VCaP (cell line): ENCODE data around the gene PRSS48.

ENCODE experiments used
- H3K27ac ChIP-seq: fragments of 450-650 bp; 2 replicates; pipeline ENCODE4 v1.5.1; 2017
- TF ChIP-seq, protein P1 (sequence below): fragments of 450-650 bp; conservative IDR thresholded peaks from 2 replicates; pipeline ENCODE4 v1.5.1; 2017; ENCODE audit warnings: mild to moderate bottlenecking, moderate library complexity

Gene PRSS48

DNA sequence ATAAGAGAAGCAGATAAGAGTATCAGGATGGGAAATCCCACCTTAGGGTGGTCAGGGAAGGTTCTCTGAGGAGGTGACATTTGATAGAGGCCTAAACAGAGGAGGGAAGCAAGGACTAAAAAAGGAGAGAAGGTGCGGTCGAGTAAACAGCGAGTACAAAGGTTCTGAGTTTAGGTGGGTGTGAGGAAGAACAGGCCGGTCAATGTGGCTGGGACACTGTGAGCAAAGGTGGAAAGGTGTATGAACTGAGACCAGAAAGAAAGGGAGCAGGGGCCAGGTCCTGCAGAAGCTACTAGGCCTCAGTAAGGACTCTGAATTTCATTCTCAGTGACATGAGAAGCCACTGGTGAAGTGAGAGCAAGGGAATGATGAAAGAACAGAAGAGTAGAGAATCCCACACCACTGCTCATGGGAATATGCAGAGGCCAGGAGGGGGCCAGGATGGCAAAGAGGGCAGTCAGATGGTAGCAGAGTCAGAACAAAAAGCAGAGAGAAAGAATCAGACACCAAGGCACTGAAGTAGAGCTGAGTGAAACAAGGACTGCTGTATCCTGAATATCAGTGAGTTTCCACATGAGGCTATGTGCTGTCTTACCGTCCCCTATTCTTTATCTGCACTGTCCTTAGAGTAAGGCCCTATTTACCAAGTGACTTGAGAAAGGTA, 18.0 kb downstream of the PRSS48 start:
- TF ChIP-seq, protein P1, sequence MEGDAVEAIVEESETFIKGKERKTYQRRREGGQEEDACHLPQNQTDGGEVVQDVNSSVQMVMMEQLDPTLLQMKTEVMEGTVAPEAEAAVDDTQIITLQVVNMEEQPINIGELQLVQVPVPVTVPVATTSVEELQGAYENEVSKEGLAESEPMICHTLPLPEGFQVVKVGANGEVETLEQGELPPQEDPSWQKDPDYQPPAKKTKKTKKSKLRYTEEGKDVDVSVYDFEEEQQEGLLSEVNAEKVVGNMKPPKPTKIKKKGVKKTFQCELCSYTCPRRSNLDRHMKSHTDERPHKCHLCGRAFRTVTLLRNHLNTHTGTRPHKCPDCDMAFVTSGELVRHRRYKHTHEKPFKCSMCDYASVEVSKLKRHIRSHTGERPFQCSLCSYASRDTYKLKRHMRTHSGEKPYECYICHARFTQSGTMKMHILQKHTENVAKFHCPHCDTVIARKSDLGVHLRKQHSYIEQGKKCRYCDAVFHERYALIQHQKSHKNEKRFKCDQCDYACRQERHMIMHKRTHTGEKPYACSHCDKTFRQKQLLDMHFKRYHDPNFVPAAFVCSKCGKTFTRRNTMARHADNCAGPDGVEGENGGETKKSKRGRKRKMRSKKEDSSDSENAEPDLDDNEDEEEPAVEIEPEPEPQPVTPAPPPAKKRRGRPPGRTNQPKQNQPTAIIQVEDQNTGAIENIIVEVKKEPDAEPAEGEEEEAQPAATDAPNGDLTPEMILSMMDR: no peak
- H3K27ac ChIP-seq: no peak overlapping the region

DNA sequence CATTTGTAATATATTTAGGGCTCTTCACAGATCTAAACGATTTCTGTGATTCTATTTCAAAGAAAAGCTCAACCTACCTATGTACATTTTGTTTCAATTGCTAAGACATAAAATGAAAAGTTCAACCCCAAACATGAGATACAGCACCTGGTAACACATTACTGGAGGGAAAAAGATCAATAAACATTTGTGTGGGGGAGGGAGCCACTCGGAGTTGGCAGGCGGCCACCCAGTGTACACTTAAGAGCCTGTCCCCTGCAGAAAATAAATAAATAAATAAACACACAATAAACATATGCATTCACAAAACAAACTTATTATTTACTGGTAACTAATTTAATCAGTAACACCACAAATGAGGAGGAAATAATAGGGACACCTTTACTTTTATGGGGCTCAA, 19.3 kb downstream of the PRSS48 start:
- no peak overlapping the region for H3K27ac ChIP-seq
- TF ChIP-seq, protein P1: no peak

DNA sequence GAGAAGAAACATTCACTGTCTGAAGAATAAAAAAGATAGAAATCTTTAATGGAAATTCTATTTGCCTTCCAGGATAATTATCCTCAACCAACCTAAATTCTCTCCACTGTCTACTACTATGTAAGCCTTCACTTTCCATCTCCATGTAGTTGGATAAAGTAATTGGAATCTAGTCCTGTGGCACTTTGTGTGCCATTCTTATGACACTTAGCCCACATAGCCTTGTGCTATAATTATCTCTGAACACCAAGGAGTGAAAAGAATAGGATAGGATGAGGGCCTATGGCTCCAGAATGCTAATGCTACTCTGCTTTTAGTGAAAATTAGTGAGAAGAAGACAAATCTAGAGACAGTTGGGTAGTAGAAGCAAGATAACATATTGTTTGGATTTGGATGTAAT, 20.2 kb downstream of the PRSS48 start:
- TF ChIP-seq, protein P1: no peak
- H3K27ac ChIP-seq: no peak overlapping the region

DNA sequence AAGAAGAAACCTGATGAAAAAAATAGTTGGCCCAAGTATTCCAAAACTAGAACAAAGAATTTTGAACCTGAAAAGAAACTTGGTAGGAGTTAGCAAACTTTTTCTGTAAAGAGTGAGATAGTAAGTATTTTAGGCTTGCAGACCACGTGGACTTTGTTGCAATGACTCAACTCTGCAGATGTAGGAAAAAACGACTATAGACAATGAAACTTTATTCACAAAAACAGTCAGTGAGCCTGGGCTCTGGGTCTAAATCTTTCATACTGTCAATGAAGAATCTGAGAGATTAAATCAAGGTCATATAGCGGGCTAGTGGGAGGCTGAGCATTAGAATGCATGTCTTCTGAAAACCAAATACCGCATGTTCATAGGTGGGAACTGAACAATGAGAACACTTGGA, 25.5 kb downstream of the PRSS48 start:
- H3K27ac ChIP-seq: no peak overlapping the region
- TF ChIP-seq, protein P1: no peak

DNA sequence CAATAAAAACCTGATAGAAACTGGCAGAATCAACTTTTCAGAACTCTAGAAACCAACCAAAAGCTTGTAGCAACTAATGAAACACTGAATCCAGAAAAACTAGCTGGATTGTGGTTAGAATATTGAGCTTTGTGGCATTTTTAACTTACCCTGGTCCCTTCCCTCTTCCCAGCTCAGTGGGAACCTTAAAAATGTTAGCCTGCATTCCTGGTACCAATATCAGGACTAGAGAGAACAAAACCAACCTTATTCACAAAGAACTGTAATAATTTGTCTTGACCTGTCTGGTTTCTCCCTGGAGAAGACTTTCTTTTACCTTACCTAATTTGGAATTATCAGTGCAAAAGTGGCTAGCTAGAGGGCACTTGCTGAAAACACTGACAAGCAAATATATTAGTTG, 27.3 kb downstream of the PRSS48 start:
- TF ChIP-seq, protein P1: no peak
- H3K27ac ChIP-seq: no peak overlapping the region

DNA sequence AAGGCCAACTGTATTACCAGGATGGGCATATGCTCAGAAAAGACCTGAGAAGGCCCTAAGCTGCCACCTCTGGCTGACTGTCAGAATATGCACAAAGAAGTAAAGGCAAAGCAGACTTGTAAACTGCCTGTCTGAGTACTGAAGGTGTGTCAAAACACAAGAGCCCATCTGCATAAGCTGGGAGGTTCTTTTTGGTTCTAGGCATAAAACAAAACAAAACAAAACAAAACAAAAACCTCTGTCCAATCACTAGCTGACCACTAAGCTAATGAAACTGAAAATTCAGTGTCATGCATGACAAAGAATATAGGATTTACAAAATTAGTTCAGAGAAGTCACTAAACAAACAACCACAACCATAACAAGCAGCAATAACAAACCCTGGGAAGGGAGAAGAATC, 27.8 kb downstream of the PRSS48 start:
- no peak overlapping the region for H3K27ac ChIP-seq
- TF ChIP-seq, protein P1: no peak

DNA sequence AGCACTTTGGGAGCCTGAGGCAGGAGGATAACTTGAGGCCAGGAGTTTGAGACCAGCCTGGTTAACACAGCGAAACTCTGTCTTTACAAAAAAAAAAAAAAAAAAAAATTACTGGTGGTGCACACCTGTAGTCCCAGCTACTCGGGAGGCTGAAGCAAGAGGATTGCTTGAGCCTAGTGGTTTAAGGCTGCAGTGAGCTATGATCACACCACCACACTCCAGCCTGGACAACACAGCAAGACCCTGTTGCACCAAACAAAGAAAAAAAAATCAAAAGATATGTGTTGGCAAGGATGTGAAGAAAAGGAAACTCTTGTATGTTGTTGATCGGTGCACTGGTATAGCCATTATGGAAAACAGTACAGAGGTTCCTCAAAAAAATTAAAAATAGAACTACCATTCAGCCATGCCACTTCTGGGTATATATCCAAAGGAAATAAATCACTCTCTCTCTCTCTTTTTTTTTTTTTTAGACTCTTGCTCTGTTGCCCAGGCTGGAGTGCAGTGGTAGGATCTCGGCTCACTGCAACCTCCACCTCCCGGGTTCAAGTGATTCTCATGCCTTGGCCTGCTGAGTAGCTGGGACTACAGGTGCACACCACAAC, 33.3 kb downstream of the PRSS48 start:
- no peak overlapping the region for H3K27ac ChIP-seq
- TF ChIP-seq, protein P1: no peak
